Gastroesophageal sphincter (tissue), 3 donors: ENCODE data around the gene ERBIN.

Experiments used
- POLR2A ChIP-seq, 2 donors: fragments of 450-650 bp; IDR thresholded peaks; one replicate each; pipeline ENCODE4 v1.6.1; 2017; ENCODE audit warnings: antibody characterized with exemption in 2 of 2, mild to moderate bottlenecking in 2 of 2, moderate library complexity in 1 of 2
- TF ChIP-seq, protein P1 (sequence below), 4 experiments: fragments of 200-600 bp in 2 of 4; fragments of 450-650 bp in 2 of 4; sonication (generic) in 1 of 4; IDR thresholded peaks; one replicate each; pipeline ENCODE4 v1.5.1; 2017 to 2019; ENCODE audit warnings: antibody characterized with exemption in 4 of 4, mild to moderate bottlenecking in 2 of 4, moderate library complexity in 2 of 4

DNA sequence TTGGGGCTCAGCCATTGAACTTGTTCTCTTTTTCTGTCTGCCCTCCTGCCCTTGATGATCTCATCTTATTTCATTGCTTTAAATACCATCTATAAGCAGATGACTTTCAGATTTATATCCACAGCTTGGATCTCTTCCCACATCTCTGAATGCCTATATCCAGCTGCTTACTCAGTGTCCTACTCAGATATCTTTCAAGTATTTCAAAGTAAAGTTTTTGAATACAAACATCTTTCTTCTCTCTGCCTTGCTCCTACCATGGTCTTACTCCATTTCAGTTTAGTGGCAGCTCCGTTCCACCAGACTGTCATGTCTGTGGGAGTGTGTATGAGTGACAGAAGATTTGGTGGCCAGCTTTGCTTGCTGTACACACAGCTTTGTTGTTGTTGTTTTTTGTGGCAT, 59.7 kb downstream of the ERBIN start:
- TF ChIP-seq, protein P1, sequence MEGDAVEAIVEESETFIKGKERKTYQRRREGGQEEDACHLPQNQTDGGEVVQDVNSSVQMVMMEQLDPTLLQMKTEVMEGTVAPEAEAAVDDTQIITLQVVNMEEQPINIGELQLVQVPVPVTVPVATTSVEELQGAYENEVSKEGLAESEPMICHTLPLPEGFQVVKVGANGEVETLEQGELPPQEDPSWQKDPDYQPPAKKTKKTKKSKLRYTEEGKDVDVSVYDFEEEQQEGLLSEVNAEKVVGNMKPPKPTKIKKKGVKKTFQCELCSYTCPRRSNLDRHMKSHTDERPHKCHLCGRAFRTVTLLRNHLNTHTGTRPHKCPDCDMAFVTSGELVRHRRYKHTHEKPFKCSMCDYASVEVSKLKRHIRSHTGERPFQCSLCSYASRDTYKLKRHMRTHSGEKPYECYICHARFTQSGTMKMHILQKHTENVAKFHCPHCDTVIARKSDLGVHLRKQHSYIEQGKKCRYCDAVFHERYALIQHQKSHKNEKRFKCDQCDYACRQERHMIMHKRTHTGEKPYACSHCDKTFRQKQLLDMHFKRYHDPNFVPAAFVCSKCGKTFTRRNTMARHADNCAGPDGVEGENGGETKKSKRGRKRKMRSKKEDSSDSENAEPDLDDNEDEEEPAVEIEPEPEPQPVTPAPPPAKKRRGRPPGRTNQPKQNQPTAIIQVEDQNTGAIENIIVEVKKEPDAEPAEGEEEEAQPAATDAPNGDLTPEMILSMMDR (IDR thresholded peaks at IDR 0.05) = no peak
- no peak for TF ChIP-seq POLR2A (IDR thresholded peaks at IDR 0.05)
